GM10248 (cell line): ENCODE measurements around the gene CHRM2.

Experiments used
- CTCF ChIA-PET: fragments of 300-600 bp; sonication (Branson Sonifier 250); formaldehyde crosslinking; extraction: SDS; loops from one replicate; lab custom pipeline; 2021; ENCODE audit warnings: antibody characterized with exemption; lab: Yijun Ruan, JAX
- POLR2A ChIA-PET: fragments of 350-650 bp; sonication (Branson Sonifier 250); formaldehyde crosslinking; extraction: SDS; loops from one replicate; lab custom pipeline; 2020; ENCODE audit warnings: antibody characterized with exemption; lab: Yijun Ruan, JAX
- DNase-seq: peaks from one replicate; pipeline ENCODE4 v3.0.0; 2012; ENCODE audit errors: extremely low spot score
- TF ChIP-seq, protein P1 (sequence below): IDR thresholded peaks from 2 replicates; pipeline ENCODE4 v1.5.1; 2012; ENCODE audit warnings: mild to moderate bottlenecking, low read depth; ENCODE audit errors: extremely low read depth, missing control alignments, control extremely low read depth

Gene CHRM2

GRCh38 chr7:136976504-136977251, 108.2 kb downstream of the CHRM2 start:
- DNase-seq, result no peak
- ChIA-PET CTCF (interaction anchor here (1.5 kb wide), 1 partner anchor 57 kb away, joined by 4 read pairs; no protein-coding TSS in a partner anchor), POLR2A (no interaction called here)
- TF ChIP-seq, protein P1, sequence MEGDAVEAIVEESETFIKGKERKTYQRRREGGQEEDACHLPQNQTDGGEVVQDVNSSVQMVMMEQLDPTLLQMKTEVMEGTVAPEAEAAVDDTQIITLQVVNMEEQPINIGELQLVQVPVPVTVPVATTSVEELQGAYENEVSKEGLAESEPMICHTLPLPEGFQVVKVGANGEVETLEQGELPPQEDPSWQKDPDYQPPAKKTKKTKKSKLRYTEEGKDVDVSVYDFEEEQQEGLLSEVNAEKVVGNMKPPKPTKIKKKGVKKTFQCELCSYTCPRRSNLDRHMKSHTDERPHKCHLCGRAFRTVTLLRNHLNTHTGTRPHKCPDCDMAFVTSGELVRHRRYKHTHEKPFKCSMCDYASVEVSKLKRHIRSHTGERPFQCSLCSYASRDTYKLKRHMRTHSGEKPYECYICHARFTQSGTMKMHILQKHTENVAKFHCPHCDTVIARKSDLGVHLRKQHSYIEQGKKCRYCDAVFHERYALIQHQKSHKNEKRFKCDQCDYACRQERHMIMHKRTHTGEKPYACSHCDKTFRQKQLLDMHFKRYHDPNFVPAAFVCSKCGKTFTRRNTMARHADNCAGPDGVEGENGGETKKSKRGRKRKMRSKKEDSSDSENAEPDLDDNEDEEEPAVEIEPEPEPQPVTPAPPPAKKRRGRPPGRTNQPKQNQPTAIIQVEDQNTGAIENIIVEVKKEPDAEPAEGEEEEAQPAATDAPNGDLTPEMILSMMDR, result no peak

GRCh38 chr7:136993377-136993776, 124.9 kb downstream of the CHRM2 start:
- ChIA-PET POLR2A (no interaction called here), CTCF (interaction anchor here (1.1 kb wide), 1 partner anchor 9 kb away, joined by 3 read pairs; no protein-coding TSS in a partner anchor)
- no peak for DNase-seq
- TF ChIP-seq, protein P1, result no peak

GRCh38 chr7:136997735-136998134, 129.3 kb downstream of the CHRM2 start:
- ChIA-PET POLR2A (no interaction called here), CTCF (interaction anchor here (0.9 kb wide), 1 partner anchor 11 kb away, joined by 3 read pairs; no protein-coding TSS in a partner anchor)
- TF ChIP-seq, protein P1, result no peak
- no peak for DNase-seq

DNA sequence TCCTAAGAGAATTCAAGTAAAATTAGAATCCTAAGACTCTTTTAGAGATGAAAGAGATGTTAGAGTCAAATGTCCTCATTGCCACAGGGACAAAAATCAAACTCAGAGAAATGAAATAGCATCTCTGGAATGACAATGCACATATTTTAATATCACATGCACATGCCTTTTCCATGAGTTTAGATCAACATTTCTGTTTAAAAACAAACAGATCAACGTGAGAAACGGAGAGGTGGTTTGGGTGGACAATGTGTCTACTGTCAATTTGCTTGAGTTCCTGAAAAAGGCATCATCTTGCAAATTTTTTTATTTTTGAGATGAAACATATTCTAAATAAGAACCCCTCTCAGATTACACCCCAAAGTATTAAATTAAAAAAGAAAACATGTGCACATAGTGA, 130.0 kb downstream of the CHRM2 start:
- TF ChIP-seq, protein P1, result no peak
- ChIA-PET CTCF (interaction anchor here (0.9 kb wide), 1 partner anchor 12 kb away, joined by 3 read pairs; no protein-coding TSS in a partner anchor), POLR2A (no interaction called here)
- DNase-seq, result no peak

- ChIA-PET CTCF (no interaction called here), POLR2A (no interaction called here)
- TF ChIP-seq, protein P1, result no peak
- DNase-seq, result no peak
These were observed 132.2 kb downstream of the CHRM2 start for GRCh38 chr7:137000621-137001020.

- CTCF ChIA-PET, result no interaction called here
- POLR2A ChIA-PET, result no interaction called here
- TF ChIP-seq, protein P1, result no peak
- no peak for DNase-seq
These were observed 132.6 kb downstream of the CHRM2 start for GRCh38 chr7:137001041-137001440.
